Activated CD8-positive, alpha-beta T cell treated with anti-CD3 and anti-CD28 coated beads, Interleukin-2, amount 10 ng/mL, durations not matched to agents 7 days and 5 days (primary cell): ENCODE data around the gene PIP5K1A. TPM values are rescaled to one million over a fixed set of nuclear protein-coding genes. Genes with fewer than 3 reads are reported as not detected.

Experiments
- ATAC-seq: fragments of 150-1000 bp; cut with Tn5 transposase; one replicate; pipeline ENCODE4 v1.10.0; 2021; ENCODE audit warnings: moderate library complexity
- CTCF ChIA-PET: fragments of 350-600 bp; sonication (Branson Sonifier 250); formaldehyde crosslinking; loops from one replicate; lab custom pipeline; 2021; ENCODE audit warnings: antibody characterized with exemption; lab: Charles Lee
- POLR2A ChIA-PET: fragments of 350-600 bp; sonication (Branson Sonifier 250); formaldehyde crosslinking; loops from one replicate; lab custom pipeline; 2021; ENCODE audit warnings: antibody characterized with exemption; lab: Charles Lee
- DNase-seq: peaks from one replicate; pipeline ENCODE4 v3.0.0-alpha.2; 2020
- H3K27ac Mint-ChIP-seq: one replicate; pipeline ENCODE4 v1.8.0; 2021; ENCODE audit warnings: mild to moderate bottlenecking, mixed read lengths
- H3K27me3 Mint-ChIP-seq: one replicate; pipeline ENCODE4 v1.8.0; 2021; ENCODE audit warnings: low read depth, mixed read lengths
- H3K36me3 Mint-ChIP-seq: one replicate; pipeline ENCODE4 v1.8.0; 2021; ENCODE audit warnings: low read depth, mixed read lengths
- H3K4me1 Mint-ChIP-seq: one replicate; pipeline ENCODE4 v1.8.0; 2021; ENCODE audit warnings: low read depth, mixed read lengths
- H3K4me3 Mint-ChIP-seq: one replicate; pipeline ENCODE4 v1.8.0; 2021; ENCODE audit warnings: mild to moderate bottlenecking, mixed read lengths
- H3K9me3 Mint-ChIP-seq: one replicate; pipeline ENCODE4 v1.8.0; 2022; ENCODE audit warnings: mixed read lengths; ENCODE audit not compliant: insufficient read depth
- total RNA-seq, 2 experiments: library from RNA; stranded (reverse); gene quantifications; one replicate each; pipeline ENCODE4 v1.2.3, GENCODE V29; 2021

The PIP5K1A gene
- total RNA-seq: 10 to 100 TPM; 64.9 to 69.2 TPM

DNA sequence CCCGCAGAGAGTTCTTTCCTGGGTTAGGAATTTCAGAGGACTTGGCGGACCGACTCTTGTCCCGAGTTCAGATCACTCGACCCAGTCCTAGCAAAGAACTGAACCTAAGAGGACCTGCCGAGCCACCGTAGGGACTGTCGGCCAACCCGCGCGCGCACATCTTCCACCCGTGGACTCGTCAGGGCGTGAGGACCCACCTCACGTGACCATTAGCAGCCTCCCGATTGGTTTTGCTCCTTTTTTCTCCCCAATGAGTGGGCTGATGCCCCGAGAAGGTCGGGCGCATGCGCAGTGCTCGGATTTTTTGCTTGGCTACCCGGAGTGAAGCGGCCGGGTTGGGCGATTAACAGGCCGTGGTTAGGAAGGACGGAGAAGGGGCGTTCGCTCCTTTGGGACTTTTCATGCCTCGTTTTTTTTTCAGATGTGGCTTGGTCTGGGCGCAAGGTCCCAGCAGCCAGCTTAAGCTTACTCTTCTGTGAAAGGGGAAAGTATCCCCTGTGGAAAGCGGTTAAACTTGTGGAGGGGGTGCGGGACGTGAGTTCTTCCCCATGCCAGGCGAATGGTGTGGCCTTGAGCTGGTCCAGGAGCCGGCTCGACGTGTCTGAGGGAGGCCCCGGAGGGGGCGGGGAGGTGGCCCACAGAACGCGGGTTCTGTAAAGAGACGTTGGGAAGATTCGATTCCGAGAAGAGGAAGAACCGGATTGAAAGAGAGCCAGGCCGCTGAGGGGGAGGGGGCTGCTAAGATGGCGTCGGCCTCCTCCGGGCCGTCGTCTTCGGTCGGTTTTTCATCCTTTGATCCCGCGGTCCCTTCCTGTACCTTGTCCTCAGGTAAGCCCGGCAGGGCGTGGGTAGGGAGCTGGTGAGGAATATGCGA, at the start of gene PIP5K1A:
TSS of gene PIP5K1A (plus strand) at position 299 of the 874 bp plus-strand sequence. CDS start at position 744, 445 bp downstream.
- DNase-seq: peak; percentile 99
- H3K36me3 Mint-ChIP-seq: peaks cover 24% of the 10 kb centered on the region
- H3K27ac Mint-ChIP-seq: peak within 1 kb of the TSS; percentile 97
- peaks cover 3% of the 10 kb centered on the region for H3K27me3 Mint-ChIP-seq
- peak; percentile 97 for ATAC-seq
- ChIA-PET POLR2A (interaction anchor here (0.6 to 1.8 kb wide), 15 partner anchors 8 to 202 kb away, joined by 3 to 10 read pairs (median 3); partner anchors contain the start of genes CDC42SE1, LYSMD1, PSMD4 and SCNM1), CTCF (interaction anchor here (0.7 to 1.3 kb wide), 4 partner anchors 9 to 142 kb away, joined by 3 to 9 read pairs (median 3); partner anchors contain the start of genes PSMD4 and VPS72)
- H3K4me3 Mint-ChIP-seq: peak within 1 kb of the TSS; percentile 99
- no peaks in the 10 kb centered on the region for H3K9me3 Mint-ChIP-seq
- H3K4me1 Mint-ChIP-seq: peaks cover 41% of the 10 kb centered on the region

GRCh38 chr1:151156515-151156819, 41.9 kb upstream of the PIP5K1A start, which contains the start of gene TNFAIP8L2:
Gene TNFAIP8L2, plus strand, starts transcription at chr1:151156649. Its CDS starts 2,049 bp downstream, at chr1:151158698.
- no peaks in the 10 kb centered on the region for H3K9me3 Mint-ChIP-seq
- peak within 1 kb of the TSS; percentile 100 for H3K4me3 Mint-ChIP-seq
- ATAC-seq (peak; percentile 89), DNase-seq (peak; percentile 89)
- H3K27me3 Mint-ChIP-seq: no peaks in the 10 kb centered on the region
- H3K27ac Mint-ChIP-seq: peak within 1 kb of the TSS; percentile 98
- peaks cover 36% of the 10 kb centered on the region for H3K36me3 Mint-ChIP-seq
- H3K4me1 Mint-ChIP-seq: peaks cover 55% of the 10 kb centered on the region
- ChIA-PET CTCF (interaction anchor here (0.6 to 13.1 kb wide), 35 partner anchors 8 to 793 kb away, joined by 3 to 337 read pairs (median 4); partner anchors contain the start of genes CDC42SE1, GABPB2, RPRD2 and SCNM1), POLR2A (interaction anchor here (0.6 to 2.6 kb wide), 14 partner anchors 9 to 793 kb away, joined by 3 to 24 read pairs (median 6); partner anchors contain the start of genes BNIPL, CDC42SE1, GABPB2 and LYSMD1)

DNA sequence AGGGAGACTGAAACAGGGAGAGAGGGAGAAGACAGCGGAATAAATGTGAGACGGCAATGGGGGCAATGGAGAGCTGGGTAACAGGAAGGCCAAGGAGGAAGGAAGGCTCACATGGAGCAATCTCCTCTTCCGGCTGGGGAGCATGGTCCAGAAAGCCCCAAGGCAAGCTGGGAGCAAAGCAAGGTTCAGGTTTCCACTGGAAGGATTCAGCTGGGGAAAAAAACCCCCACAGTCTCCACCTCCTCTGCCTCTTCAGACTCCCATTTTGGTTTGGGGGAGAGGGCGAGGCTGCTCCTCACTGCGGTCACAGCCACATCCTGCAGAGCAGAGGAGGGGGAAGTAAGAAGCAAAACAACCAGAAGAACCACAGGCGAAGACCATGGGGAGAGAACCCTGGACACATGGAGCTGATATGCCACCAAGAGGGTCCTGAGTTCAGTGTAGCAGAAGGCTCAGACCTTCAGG, 41.3 kb upstream of the PIP5K1A start:
- peak; percentile 40 for ATAC-seq
- peaks cover 62% of the 10 kb centered on the region for H3K4me1 Mint-ChIP-seq

GRCh38 chr1:151158326-151158725, 40.0 kb upstream of the PIP5K1A start:
- Mint-ChIP-seq H3K36me3 (peaks cover 43% of the 10 kb centered on the region), H3K4me1 (peaks cover 62% of the 10 kb centered on the region)
- POLR2A ChIA-PET: interaction anchor here (1.4 to 2.6 kb wide), 6 partner anchors 27 to 123 kb away, joined by 3 to 12 read pairs (median 8); partner anchors contain the start of genes VPS72 and ZNF687

More for the DNA sequence above, 41.3 kb upstream of the PIP5K1A start:
- peaks cover 43% of the 10 kb centered on the region for H3K36me3 Mint-ChIP-seq
- H3K27me3 Mint-ChIP-seq: no peaks in the 10 kb centered on the region
- POLR2A ChIA-PET: interaction anchor here (0.6 to 2.6 kb wide), 16 partner anchors 9 to 793 kb away, joined by 3 to 24 read pairs (median 4); partner anchors contain the start of genes CDC42SE1, GABPB2, LYSMD1 and MINDY1
- peak overlapping the region; percentile 98 for H3K27ac Mint-ChIP-seq
- CTCF ChIA-PET: interaction anchor here (0.6 to 13.1 kb wide), 39 partner anchors 8 to 793 kb away, joined by 3 to 337 read pairs (median 4); partner anchors contain the start of genes CDC42SE1, GABPB2, RPRD2 and SCNM1
- DNase-seq: peak; percentile 80
- no peaks in the 10 kb centered on the region for H3K9me3 Mint-ChIP-seq
- peak overlapping the region; percentile 100 for H3K4me3 Mint-ChIP-seq

GRCh38 chr1:151158751-151159251, 39.6 kb upstream of the PIP5K1A start:
- ChIA-PET POLR2A (interaction anchor here (1.5 to 2.6 kb wide), 3 partner anchors 27 to 123 kb away, joined by 4 to 12 read pairs (median 5); partner anchors contain the start of genes VPS72 and ZNF687), CTCF (interaction anchor here (1.1 to 13.1 kb wide), 6 partner anchors 45 to 153 kb away, joined by 3 to 337 read pairs (median 12); partner anchors contain the start of genes CDC42SE1 and GABPB2)
- H3K4me3 Mint-ChIP-seq: peak overlapping the region; percentile 100
- peaks cover 62% of the 10 kb centered on the region for H3K4me1 Mint-ChIP-seq
- H3K27ac Mint-ChIP-seq: peak overlapping the region; percentile 98
- ATAC-seq (no peak), DNase-seq (no peak)
- H3K27me3 Mint-ChIP-seq: no peaks in the 10 kb centered on the region
- H3K36me3 Mint-ChIP-seq: peaks cover 43% of the 10 kb centered on the region
- H3K9me3 Mint-ChIP-seq: no peaks in the 10 kb centered on the region

More at GRCh38 chr1:151158326-151158725, 40.0 kb upstream of the PIP5K1A start:
- Mint-ChIP-seq H3K4me3 (peak overlapping the region; percentile 100), H3K9me3 (no peaks in the 10 kb centered on the region), H3K27ac (peak overlapping the region; percentile 98), H3K27me3 (no peaks in the 10 kb centered on the region)
- no peak for DNase-seq
- CTCF ChIA-PET: interaction anchor here (1.1 to 13.1 kb wide), 9 partner anchors 10 to 152 kb away, joined by 3 to 337 read pairs (median 15); partner anchors contain the start of gene GABPB2
- no peak for ATAC-seq

DNA sequence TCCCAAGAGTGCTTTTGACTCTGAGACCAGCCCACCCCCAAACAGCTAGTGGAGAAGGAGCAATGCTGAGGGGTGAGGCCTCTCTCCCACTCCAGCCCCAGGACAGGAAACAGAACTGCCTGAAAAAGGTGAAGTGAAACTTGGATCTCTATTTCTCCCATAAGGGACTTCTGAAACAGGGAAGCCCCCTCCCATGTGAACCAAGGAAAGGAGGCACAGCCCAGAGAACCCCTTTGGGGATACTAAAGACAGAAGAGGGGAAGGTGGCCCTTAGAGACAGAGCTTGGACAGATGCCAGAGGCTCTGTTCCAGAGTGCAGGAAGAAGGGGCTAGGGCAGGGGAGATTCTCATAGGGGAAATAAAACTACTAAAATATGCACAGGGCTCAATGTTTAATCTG, 39.0 kb upstream of the PIP5K1A start:
- H3K27me3 Mint-ChIP-seq: no peaks in the 10 kb centered on the region
- H3K27ac Mint-ChIP-seq: peak overlapping the region; percentile 69
- H3K4me3 Mint-ChIP-seq: peak overlapping the region; percentile 16
- H3K9me3 Mint-ChIP-seq: no peaks in the 10 kb centered on the region
- H3K4me1 Mint-ChIP-seq: peaks cover 67% of the 10 kb centered on the region
- DNase-seq (no peak), ATAC-seq (no peak)
- CTCF ChIA-PET: interaction anchor here (1.1 to 13.1 kb wide), 4 partner anchors 45 to 134 kb away, joined by 3 to 337 read pairs (median 28); partner anchors contain the start of gene CDC42SE1
- peaks cover 47% of the 10 kb centered on the region for H3K36me3 Mint-ChIP-seq
- POLR2A ChIA-PET: interaction anchor here (1.5 to 1.6 kb wide), 2 partner anchors 30 to 122 kb away, joined by 4 to 5 read pairs; partner anchors contain the start of genes VPS72 and ZNF687

- ChIA-PET POLR2A (interaction anchor here (0.9 to 2.3 kb wide), 3 partner anchors 8 to 25 kb away, joined by 3 to 24 read pairs (median 4); partner anchors contain the start of genes TNFAIP8L2 and VPS72), CTCF (interaction anchor here (1.4 kb wide), 1 partner anchor 8 kb away, joined by 4 read pairs; the partner anchor contains the start of gene TNFAIP8L2)
- ATAC-seq (no peak), DNase-seq (no peak)
- Mint-ChIP-seq H3K4me3 (peak overlapping the region; percentile 92), H3K36me3 (peaks cover 51% of the 10 kb centered on the region), H3K27ac (peak overlapping the region; percentile 94), H3K27me3 (no peaks in the 10 kb centered on the region), H3K4me1 (peaks cover 46% of the 10 kb centered on the region), H3K9me3 (no peaks in the 10 kb centered on the region)
Measured at GRCh38 chr1:151164732-151165280, 33.5 kb upstream of the PIP5K1A start.

GRCh38 chr1:151165281-151165737, 33.0 kb upstream of the PIP5K1A start:
- H3K9me3 Mint-ChIP-seq: no peaks in the 10 kb centered on the region
- H3K36me3 Mint-ChIP-seq: peaks cover 52% of the 10 kb centered on the region
- ChIA-PET POLR2A (interaction anchor here (0.9 to 2.3 kb wide), 3 partner anchors 9 to 24 kb away, joined by 3 to 24 read pairs (median 4); partner anchors contain the start of genes TNFAIP8L2 and VPS72), CTCF (interaction anchor here (1.4 to 2.2 kb wide), 2 partner anchors 9 to 176 kb away, joined by 4 to 6 read pairs; partner anchors contain the start of gene TNFAIP8L2)
- H3K4me3 Mint-ChIP-seq: peak overlapping the region; percentile 92
- DNase-seq: peak; percentile 27
- peaks cover 43% of the 10 kb centered on the region for H3K4me1 Mint-ChIP-seq
- H3K27ac Mint-ChIP-seq: peak overlapping the region; percentile 94
- no peaks in the 10 kb centered on the region for H3K27me3 Mint-ChIP-seq
- no peak for ATAC-seq

- peaks cover 40% of the 10 kb centered on the region for H3K4me1 Mint-ChIP-seq
- H3K4me3 Mint-ChIP-seq: peak within 1 kb of the TSS; percentile 92
- peak; percentile 98 for DNase-seq
- ATAC-seq: peak; percentile 95
- H3K36me3 Mint-ChIP-seq: peaks cover 49% of the 10 kb centered on the region
- no peaks in the 10 kb centered on the region for H3K9me3 Mint-ChIP-seq
- peak within 1 kb of the TSS; percentile 94 for H3K27ac Mint-ChIP-seq
- H3K27me3 Mint-ChIP-seq: no peaks in the 10 kb centered on the region
- ChIA-PET POLR2A (interaction anchor here (0.5 to 2.3 kb wide), 6 partner anchors 9 to 116 kb away, joined by 3 to 24 read pairs (median 3); partner anchors contain the start of genes CDC42SE1, TNFAIP8L2 and VPS72), CTCF (interaction anchor here (1.0 to 2.2 kb wide), 3 partner anchors 9 to 175 kb away, joined by 4 to 7 read pairs (median 6); partner anchors contain the start of gene TNFAIP8L2)
Measured at GRCh38 chr1:151165738-151166504, 32.4 kb upstream of the PIP5K1A start, which contains the start of the genes LYSMD1 and SCNM1. Gene LYSMD1, minus strand, starts transcription at chr1:151165902. Its CDS starts 644 bp downstream, at chr1:151165258. Gene SCNM1, plus strand, starts transcription at chr1:151166144. Its CDS starts 9 bp downstream, at chr1:151166153.
